GM19023 (cell line): ENCODE measurements around the gene MRPS6.

Source experiments
- ATAC-seq: cut with Tn5 transposase; IDR thresholded peaks from one replicate; pipeline ENCODE4 v1.9.1; 2021; ENCODE audit warnings: mild to moderate bottlenecking, moderate library complexity; ENCODE audit not compliant: unreplicated experiment

MRPS6 gene

DNA sequence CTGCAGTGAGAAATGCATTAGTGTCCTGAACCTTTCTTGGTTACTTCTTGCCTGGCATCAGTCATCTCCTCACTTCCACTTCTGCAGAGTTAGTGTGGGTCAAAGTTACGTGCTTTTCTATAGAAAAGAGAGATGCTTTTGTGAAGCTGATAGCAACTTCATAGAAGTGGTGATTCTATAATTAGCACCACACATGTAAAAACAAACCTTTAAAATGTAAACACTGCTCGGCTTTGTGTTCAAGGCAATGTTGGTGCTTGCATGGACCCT lies 57.3 kb downstream of the MRPS6 start:
- no peak for ATAC-seq

DNA sequence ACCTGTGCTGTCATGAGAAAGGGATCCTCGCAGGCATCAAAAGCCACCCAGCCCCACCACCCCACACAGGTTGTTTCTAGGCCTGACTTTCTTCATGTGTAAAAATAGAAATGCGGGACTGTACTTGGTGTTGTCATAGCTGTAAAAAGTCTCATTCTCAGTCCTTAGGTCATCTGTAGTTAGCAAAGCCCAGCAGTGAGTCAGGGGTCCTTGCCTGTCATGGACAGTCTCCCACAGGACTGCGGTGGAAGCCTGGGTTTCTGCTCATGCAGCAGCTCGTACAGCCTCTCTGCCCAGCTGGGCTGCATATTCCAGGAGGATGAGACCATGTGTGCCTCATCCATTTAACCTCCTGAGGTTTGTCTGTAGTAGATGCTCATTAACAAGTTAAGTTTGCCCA lies 58.2 kb downstream of the MRPS6 start:
- ATAC-seq = no peak

DNA sequence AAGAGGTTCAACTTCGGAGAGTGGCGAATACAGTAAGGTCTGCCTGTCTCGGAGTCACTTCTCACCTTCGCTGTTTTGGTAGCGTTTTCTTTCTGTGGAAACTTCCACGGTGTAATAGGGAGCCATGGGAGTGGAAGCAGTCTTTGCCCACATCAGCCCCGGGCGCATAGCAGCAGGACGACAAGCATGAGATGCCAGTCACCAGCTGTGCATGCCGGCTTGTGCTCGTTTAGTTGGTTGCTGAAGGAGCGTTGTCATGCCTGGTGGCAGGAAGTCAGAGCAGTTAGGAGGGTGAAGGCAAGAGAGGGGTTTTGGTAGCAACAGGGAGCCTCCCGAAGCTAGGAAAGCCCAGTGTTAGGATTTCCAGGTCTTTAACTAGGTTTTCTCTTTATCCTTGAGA lies 58.8 kb downstream of the MRPS6 start:
- no peak for ATAC-seq

DNA sequence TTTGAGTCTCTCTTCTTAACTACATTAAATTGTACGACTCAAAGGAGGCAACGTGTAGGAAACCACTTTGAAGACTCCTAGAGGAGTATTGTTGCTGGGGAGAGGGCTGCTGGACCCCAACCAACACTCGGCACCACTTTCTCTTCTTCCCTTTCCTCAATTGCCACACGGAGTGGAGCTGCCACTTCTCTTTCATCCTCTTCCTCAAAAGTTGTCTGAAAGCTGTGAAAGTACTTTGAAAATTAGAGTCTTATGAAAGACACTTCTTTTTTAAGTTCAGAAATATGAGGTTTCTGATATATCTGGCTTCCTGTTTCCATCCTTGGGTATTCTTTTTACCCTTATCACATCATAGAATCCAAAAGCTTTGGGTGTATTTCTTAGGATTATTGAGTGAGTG lies 59.5 kb downstream of the MRPS6 start:
- ATAC-seq = no peak

DNA sequence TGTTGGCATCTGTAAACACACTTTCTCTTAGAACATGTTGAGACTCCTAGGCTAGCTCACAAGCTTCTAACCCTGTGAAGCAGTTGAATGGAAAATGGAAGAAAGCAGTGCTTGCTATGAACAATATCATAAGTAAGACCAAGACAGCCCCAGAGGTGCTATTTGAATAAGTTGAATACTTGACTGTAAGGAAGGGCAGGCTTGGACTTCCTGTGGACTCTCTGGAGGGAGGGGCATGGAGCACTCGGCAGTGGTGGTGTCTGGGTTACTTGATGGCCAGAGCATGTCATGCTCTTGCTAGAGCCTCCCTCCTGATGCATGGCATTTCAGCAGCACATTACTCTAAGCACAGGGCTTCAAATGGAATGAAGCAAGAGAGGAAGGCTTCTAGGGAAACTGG lies 60.0 kb downstream of the MRPS6 start:
- no peak for ATAC-seq

DNA sequence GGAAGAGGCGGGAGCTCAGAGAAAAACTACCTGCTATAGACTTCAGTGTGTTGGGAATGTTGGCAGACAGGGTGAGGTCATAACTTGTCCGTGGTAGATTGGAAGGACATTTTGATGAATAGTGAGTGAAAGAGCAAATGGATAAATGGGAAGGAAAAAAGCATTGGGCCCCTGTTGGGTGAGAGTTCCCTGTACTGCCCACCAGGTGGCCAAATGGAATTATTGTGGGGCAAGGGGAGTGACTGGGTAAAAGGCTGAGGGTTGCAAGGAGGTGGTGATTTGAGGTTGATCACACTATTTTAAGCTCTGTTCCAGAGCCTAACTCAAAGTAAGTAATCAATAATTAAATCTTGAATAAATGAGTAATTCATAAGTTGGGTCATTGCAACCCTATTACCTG lies 60.4 kb downstream of the MRPS6 start:
- no peak for ATAC-seq

DNA sequence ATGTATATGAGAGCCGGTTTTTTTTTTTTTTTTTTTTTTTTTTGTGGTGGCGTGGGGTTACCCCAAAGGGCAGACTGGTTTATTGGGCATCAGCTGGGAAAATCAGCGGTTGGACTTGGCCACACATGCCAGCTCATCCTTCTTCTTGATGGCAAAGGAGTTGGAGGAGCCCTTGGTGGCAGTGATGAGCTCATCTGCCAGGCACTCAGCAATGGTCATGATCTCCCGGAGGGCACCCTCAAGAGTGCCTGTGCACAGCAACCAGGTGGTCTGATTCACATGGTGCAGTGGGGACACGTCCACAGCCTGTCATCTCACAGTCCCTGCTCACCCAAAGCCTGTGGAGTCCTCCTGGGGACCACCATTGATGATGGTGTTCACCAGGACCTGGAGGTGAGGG lies 62.0 kb downstream of the MRPS6 start:
- ATAC-seq = no peak

DNA sequence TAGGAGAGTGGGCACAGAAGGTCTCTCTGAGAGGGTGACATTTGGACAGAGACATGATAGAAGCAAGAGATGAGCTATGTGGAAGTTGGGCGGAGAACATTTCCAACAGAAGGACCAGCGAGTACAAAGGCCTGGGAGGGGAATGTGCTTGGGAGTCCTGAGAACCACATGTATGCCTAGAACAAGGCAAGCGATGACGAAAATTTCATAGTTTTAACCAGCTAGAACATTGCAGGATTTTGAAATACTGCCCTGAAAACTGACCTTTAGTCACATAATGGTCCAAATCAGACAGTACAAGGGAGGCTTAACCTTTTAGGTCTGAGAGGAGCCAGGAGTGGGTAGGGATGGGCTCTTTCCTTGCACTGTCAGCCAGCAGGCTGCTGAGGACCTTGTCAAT lies 68.0 kb downstream of the MRPS6 start:
- no peak for ATAC-seq

DNA sequence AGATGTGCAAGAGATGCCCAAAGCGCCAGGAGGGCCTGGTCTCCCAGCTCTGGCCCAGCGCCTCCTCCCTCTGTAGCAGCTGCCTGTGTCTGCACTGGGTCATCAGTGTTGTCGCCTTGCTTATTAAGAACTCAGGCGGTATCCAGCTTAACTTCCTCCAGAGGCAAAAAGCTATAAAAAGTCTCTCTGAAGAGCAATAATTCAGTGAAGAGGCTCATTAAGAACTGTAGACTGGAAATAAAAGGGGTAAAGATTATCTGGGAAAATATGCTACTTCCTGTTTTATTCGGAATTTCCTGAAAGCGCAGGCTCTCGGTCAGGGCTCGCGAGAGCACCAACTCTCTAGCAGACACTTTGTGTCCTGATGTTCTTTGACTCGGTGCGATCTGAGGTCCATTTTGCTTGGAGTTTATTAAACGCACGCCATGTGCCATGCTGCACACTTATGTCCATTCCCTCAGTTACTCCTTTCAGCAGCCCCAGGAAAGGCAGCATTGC lies 70.4 kb downstream of the MRPS6 start:
- ATAC-seq = no peak

DNA sequence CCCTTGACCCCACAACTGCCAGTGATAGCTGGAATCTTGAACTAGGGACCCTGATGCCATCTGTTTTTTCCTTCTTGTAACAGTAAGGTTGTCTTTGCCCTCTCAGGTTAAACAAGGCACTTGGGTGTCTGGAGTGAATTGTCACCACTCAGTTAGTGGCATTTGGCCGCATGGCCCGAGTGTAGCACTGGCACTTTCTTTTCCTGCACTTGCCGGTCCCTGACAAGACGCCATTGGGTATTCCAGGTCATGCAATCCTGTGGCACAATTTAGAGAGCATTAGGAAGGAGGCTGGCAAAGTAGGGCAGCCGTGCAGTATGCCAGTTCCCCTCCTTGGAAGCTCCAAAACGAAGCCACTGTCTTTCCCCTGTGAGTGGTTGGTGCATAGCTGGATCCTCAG lies 70.8 kb downstream of the MRPS6 start:
- no peak for ATAC-seq

DNA sequence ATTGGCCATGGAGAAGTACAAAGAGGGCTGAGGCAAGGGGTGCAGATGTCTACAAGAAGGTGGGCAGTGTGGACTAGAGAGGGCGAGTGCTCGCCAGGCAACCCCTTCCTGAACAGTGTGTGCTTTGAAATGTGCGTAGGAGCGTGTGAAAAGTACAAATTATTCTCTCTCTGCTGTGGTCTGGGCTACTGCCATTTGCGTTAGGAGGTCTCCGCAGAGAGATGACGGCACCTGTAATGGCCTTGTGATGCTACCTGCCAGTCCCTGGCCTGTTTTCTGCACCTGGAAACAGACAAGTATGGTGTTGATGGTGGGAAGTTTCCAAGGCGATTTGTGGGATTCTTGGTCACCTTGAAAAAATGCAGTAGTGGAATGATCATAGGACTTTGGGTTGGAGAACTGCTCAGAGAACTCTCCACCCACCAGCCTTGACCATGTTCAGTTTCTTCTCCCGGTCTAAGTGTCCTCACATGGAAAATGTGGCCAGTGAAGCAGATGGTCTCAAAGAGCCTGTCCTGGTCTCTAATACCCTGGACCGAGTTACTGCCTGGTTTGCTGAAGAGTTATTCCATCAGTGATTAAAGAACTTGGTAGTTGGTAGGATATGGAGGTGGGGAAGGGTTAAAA lies 74.5 kb downstream of the MRPS6 start:
- ATAC-seq = no peak

DNA sequence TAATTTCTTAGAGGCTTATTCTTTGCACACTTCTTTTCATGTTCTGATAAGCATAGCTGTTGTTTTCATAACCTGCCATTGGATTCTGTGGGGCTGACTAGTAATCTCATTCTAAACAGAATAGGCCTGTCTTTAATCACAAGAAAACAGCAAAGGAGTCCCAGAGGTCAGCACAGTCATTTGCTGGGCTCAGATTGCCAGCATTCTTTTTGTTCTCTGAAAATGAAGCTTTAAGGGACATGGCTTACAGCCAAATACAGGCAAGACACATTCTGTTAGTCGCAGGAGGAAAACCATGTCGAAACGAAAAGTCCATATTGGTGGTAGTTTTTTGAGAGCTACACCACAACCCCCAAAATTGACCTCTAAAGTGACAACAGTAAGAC lies 75.0 kb downstream of the MRPS6 start:
- no peak for ATAC-seq

DNA sequence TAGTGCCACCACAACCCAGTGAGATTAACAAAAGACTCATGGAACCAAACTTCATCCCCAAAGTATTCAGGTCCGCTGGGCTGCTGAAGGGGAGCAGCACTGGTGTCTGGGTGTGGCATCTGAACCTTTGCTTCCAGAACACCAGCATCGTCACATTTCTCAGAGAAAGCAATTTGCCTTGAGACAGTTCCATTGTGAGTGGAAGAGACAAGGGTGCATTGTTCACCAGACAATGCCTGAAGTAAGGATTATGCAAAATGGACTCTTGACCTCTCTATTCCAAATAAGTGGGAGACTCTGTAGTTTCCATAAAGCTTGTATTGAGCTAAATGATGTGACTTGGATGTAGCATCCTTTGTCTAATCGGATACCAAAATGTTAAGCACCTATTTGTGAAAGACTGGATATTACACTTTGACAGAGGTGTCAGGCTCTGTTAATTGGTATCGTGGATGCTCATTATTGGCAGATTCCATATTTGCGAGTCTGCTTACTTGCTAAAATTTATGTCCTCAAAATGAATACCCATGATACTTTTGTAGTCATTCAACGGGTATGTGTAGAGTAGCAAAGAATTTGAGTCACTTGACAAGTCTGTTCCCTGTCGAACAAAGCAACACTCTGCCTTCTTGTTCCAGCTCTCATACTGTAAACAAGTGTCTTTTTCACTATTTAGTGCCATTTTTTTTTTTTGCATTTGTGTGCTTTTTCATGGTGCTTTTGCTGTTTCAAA lies 75.6 kb downstream of the MRPS6 start:
- ATAC-seq = no peak

DNA sequence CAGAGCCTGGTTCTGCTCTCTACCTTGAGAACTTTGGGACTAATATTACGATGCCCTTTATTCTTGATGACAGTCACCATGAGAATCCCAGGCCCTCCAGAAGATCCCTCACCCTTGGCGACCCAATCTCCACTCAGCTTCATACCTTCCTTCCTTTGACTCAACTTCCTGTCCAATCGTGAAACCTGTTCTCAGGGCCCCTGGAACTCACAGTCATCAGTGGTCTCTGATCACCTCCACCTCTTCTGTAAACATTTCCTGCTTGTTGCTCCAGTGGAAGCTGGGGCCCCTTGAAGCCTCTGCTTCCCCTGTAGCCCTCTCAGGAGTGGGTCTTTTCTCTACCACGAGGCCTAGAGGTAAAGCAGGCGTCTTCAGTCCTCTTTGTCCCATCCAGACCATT lies 79.1 kb downstream of the MRPS6 start:
- no peak for ATAC-seq

DNA sequence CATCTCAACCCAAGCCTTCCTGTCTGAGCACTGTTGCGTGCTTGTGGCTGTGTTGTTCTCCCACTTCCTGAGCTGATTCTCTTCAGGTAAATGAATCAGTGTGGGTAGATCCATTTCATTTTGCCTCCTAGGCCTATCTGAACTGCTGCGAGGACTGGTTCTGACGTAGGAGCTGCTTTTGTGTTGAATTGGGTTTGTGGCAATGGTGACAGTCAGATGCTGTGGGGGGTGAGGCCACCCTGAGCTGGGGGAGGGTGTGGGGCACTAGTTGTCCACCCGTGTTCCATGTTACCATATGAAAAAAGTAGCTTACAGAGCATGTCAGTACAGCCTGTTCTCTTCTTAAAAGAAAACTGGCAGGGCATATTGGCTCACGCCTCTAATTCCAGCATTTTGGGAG lies 81.5 kb downstream of the MRPS6 start:
- ATAC-seq = no peak

DNA sequence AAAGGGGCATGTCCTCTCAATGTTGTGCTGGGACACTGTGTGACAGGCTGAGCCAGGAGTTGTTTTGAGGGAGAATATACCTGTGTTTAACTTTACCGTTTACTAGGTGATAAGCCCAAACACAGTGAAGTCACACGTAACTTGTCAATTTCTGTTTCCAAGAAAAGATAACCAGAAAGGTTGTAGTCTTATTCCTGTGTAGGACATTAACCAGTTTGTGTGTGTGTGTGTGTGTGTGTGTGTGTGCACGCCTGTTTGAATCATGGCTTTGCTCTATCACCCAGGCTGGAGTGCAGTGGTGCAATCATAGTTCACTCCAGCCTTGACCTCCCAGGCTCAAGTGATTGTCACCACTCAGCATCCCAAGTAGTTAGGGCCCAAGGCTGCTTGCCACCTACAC lies 83.6 kb downstream of the MRPS6 start:
- ATAC-seq = no peak

DNA sequence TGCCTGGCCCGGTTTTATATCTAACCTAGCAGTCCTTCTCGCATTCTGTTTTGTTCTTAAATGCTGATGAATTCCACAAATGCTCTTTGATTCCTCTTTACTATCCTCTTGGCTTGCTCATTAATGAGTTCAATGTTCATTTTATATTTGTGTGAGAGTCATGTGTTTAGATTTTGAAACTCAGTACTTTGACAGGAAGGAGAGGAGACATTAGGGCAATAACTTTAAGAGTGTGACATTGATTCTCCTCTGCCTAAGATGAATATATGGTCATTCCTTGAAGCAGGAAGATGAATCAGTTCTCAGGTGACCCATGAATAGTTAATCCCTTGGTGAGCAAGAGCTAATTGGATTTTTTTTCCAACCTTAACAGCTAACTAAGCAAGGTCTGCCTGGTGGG lies 84.1 kb downstream of the MRPS6 start:
- ATAC-seq = no peak

DNA sequence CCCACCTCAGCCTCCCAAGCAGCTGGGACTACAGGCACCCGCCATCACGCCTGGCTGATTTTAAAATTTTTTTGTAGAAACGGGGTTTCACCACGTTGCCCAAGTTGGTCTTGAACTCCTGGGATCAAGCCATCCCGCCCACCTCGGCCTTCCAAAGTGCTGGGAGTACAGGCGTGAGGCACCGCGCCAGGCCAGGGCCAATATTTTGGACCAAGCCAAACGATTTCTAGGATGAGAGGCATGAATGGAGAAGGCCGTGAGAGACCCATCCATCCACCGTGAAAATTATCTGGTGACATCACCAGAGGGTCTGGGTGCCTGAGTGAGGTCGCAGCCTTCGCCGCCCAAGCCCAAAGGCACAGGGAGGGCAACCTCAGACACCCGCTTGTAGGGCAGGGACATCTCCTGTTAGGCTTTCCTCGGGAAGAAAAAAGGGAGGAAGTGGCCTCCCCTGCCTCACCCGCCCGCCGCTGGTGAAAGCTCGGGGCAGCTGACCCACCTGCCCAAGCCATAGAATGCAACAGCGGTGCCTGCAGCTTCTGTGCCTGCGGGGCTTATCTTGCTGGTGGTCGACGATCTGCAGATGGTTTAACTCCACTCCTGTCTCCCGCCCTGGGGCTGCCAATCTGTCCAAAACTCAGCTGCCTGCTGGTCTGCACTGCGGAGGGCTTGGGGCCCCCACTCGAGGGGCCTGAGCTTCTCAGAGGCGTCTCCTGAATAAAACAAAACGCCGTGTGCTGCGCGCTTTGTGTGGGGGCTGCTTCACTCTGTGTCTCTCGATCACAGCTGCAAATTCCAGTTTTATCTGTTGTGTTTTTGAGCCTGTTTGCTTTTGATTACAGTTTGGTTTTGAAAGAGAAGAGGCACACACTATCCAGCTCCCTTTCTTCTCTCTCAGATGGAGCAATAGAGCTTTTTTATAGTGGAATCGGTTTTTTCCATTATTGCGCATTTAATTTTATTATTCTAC lies 85.8 kb downstream of the MRPS6 start:
- no peak for ATAC-seq

DNA sequence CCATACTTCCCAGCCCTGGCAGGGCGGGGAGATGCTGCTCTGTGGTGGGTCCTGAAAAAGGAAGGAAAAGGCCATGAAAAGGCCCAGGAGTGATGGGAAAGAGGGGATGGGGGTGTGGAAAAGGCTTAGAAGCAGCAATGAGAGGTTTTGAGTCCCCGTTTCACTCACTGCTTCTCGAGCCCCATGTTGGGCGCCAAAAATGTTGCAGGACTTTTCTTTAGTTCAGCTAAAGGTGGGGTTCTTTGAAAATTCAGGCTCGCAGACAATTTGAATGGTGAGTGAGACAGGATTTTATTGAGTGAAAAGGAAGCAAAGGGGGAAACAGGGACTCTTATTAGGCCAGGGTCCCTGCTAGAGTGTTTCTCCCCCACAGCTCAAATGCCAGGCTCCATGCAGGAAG lies 93.1 kb downstream of the MRPS6 start:
- no peak for ATAC-seq

DNA sequence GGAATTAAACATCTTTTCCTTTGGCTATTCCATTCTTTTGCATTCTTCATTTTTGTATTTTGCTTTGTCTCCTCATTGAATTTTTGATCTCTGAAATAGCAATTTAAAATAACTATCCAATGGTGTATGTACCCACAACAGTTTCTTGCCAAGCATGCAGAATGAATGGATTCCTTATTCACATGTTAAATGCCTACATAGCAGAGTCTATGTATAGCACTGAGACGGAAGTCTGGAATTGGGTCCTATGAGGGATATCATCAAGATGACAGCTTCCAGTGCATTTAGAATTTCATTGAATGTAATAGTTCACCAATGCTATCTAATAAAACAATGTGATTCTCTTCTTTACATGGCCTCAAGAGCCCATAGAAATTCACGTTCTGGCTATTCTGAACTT lies 97.5 kb downstream of the MRPS6 start:
- no peak for ATAC-seq

DNA sequence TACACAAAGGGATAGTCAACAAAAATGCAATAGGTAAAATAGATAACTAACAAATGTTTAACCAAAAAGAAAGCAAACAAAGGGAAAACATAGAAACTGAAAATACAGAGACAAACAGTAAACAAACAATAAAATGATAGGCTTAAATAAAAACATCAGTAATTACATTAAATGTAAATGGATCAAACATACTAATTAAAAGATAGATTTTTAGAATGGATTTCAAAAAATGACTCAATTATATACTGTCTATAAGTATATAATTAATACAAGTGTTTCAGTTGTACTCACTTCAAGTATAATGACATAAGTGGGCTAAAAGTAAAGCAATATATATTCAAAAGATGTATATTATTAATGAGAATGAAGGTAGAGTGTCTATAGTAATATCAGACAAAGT lies 101.1 kb downstream of the MRPS6 start:
- no peak for ATAC-seq

DNA sequence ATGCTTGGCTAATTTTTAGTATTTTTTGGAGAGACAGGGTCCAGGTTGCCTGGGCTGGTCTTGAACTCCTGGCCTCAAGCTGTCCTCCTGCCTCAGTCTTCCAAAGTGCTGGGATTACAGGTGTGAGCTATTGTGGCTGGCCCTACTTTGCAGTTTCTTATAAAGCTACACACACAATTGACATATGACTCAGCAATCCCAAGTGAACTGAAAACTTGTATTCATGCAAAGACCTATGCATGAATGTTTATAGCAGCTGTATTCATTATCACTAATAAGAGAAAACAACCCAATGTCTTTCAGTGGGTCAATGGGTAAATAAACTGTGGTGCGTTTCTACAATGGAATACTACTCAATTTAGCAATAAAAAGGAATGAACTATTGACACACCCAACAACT lies 103.1 kb downstream of the MRPS6 start:
- ATAC-seq = no peak
